DOHH2 (cell line): Measurements from ENCODE around the gene PARL.

Experiments used
- H3F3A ChIP-seq: fragments of 200-600 bp; sonication (generic), shearing (Covaris generic); 2 replicates; pipeline ENCODE4 v1.6.0; 2016; ENCODE audit warnings: antibody characterized with exemption, mild to moderate bottlenecking; ENCODE audit not compliant: control insufficient read depth, insufficient read depth
- H3K27ac ChIP-seq: fragments of 200-600 bp; sonication (generic); 2 replicates; pipeline ENCODE4 v1.5.1; 2014; ENCODE audit warnings: low read depth, mild to moderate bottlenecking, low read length, moderate library complexity
- H3K27me3 ChIP-seq: fragments of 200-600 bp; sonication (generic); 2 replicates; pipeline ENCODE4 v1.6.1; 2014; ENCODE audit warnings: mild to moderate bottlenecking, low read length, mixed read lengths; ENCODE audit not compliant: control insufficient read depth
- H3K36me3 ChIP-seq: fragments of 200-600 bp; sonication (generic); 2 replicates; pipeline ENCODE4 v1.6.1; 2014; ENCODE audit warnings: mild to moderate bottlenecking, low read length, moderate library complexity, mixed read lengths; ENCODE audit not compliant: control insufficient read depth
- H3K4me1 ChIP-seq: fragments of 200-600 bp; sonication (generic); 2 replicates; pipeline ENCODE4 v1.6.1; 2014; ENCODE audit warnings: mild to moderate bottlenecking, low read length, mixed read lengths; ENCODE audit not compliant: control insufficient read depth
- H3K4me2 ChIP-seq: fragments of 200-600 bp; sonication (generic); 2 replicates; pipeline ENCODE4 v1.6.0; 2014; ENCODE audit warnings: mild to moderate bottlenecking, low read length, moderate library complexity
- H3K4me3 ChIP-seq: fragments of 200-600 bp; sonication (generic); 2 replicates; pipeline ENCODE4 v1.5.1; 2014; ENCODE audit warnings: mild to moderate bottlenecking, low read length, mixed read lengths
- H3K79me2 ChIP-seq: fragments of 200-600 bp; sonication (generic); 2 replicates; pipeline ENCODE4 v1.6.1; 2014; ENCODE audit warnings: mild to moderate bottlenecking, low read length, mixed read lengths; ENCODE audit not compliant: control insufficient read depth
- H3K9me2 ChIP-seq: fragments of 200-600 bp; sonication (generic); replicated peaks from 2 replicates; pipeline ENCODE4 v1.6.1; 2014; ENCODE audit warnings: mild to moderate bottlenecking, low read length, mixed read lengths; ENCODE audit not compliant: control insufficient read depth
- H3K9me3 ChIP-seq: fragments of 200-600 bp; sonication (generic); 2 replicates; pipeline ENCODE4 v1.6.1; 2014; ENCODE audit warnings: antibody characterized with exemption, low read length, mixed read lengths; ENCODE audit not compliant: control insufficient read depth, insufficient read depth
- H4K20me1 ChIP-seq: fragments of 200-600 bp; sonication (generic); 2 replicates; pipeline ENCODE4 v1.6.0; 2014; ENCODE audit warnings: low read depth, mild to moderate bottlenecking, antibody characterized with exemption, low read length, moderate library complexity; ENCODE audit not compliant: control insufficient read depth, insufficient read depth
- EZH2phosphoT487 ChIP-seq: fragments of 200-600 bp; sonication (generic); IDR thresholded peaks from 2 replicates; pipeline ENCODE4 v1.6.1; 2017; ENCODE audit warnings: borderline replicate concordance, mild to moderate bottlenecking, antibody characterized with exemption, low read length, moderate library complexity, mixed read lengths
- TF ChIP-seq, protein P1 (sequence below): fragments of 200-600 bp; sonication (generic); IDR thresholded peaks from one replicate; pipeline ENCODE4 v1.5.1; 2014; ENCODE audit warnings: antibody characterized with exemption, mild to moderate bottlenecking, low read depth, low read length; ENCODE audit not compliant: poor library complexity, severe bottlenecking

PARL gene

DNA sequence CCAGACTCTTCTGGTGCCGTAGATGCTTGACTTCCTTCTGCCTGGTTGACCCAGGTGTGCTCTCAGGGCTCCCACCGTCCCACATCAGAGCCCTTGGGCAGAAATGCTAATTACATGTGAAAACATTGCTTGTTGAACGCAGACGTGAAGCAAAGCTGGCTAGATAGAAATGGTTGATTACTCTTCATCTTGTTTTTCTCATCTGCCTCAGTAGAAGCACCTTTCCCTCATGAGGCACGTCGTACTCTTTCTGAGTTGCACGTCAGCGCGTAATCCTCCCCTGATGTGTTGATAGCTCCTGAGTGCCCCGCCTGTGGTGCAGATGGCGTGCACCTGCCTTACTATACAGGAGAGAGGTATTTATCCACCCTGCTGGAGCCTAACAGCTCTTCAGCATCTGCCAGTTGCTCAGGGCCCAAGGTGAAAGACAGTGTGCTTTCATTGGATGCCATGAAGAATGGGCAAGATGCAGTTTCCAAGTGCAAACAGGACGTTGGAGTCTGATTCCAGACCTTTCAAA, 77.4 kb downstream of the PARL start:
- Histone ChIP-seq H3K4me3 (no peak overlapping the region), H3K36me3 (peaks cover 91% of the 10 kb centered on the region), H3K27me3 (no peaks in the 10 kb centered on the region), H3K4me2 (no peak overlapping the region), H3K4me1 (no peaks in the 10 kb centered on the region), H3K9me3 (no peaks in the 10 kb centered on the region), H3K9me2 (no peaks in the 10 kb centered on the region), H3K27ac (no peak overlapping the region), H3F3A (no peaks in the 10 kb centered on the region), H4K20me1 (no peaks in the 10 kb centered on the region), H3K79me2 (no peaks in the 10 kb centered on the region)
- no peak for TF ChIP-seq EZH2phosphoT487
- TF ChIP-seq, protein P1, sequence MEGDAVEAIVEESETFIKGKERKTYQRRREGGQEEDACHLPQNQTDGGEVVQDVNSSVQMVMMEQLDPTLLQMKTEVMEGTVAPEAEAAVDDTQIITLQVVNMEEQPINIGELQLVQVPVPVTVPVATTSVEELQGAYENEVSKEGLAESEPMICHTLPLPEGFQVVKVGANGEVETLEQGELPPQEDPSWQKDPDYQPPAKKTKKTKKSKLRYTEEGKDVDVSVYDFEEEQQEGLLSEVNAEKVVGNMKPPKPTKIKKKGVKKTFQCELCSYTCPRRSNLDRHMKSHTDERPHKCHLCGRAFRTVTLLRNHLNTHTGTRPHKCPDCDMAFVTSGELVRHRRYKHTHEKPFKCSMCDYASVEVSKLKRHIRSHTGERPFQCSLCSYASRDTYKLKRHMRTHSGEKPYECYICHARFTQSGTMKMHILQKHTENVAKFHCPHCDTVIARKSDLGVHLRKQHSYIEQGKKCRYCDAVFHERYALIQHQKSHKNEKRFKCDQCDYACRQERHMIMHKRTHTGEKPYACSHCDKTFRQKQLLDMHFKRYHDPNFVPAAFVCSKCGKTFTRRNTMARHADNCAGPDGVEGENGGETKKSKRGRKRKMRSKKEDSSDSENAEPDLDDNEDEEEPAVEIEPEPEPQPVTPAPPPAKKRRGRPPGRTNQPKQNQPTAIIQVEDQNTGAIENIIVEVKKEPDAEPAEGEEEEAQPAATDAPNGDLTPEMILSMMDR, result no peak

DNA sequence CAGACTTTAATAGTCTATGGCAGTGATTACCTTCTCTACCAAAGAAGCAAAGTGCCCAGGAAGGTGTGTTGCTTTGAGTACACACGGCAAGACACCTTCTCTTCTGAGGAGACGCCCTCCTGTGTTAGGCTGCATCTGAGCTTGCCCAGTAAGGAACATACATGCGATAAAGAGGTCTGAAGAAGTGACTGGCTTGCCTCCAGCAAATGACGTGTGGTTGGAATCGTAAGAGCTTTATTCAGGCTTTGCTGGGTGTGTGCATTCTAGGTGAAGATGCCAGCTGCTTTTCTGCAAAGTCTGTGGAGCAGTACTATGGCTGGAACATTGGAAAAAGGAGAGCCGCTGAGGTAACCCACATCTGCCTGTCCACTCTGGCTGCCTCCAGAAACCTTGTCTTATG, 81.7 kb downstream of the PARL start:
- Histone ChIP-seq H3K9me3 (no peaks in the 10 kb centered on the region), H3K36me3 (peaks cover 95% of the 10 kb centered on the region), H3K9me2 (no peaks in the 10 kb centered on the region), H3K4me2 (no peak overlapping the region), H3K27ac (no peak overlapping the region), H3K79me2 (no peaks in the 10 kb centered on the region), H3K27me3 (no peaks in the 10 kb centered on the region), H4K20me1 (no peaks in the 10 kb centered on the region), H3K4me1 (no peaks in the 10 kb centered on the region), H3K4me3 (no peak overlapping the region), H3F3A (no peaks in the 10 kb centered on the region)
- TF ChIP-seq, protein P1, result no peak
- no peak for TF ChIP-seq EZH2phosphoT487

DNA sequence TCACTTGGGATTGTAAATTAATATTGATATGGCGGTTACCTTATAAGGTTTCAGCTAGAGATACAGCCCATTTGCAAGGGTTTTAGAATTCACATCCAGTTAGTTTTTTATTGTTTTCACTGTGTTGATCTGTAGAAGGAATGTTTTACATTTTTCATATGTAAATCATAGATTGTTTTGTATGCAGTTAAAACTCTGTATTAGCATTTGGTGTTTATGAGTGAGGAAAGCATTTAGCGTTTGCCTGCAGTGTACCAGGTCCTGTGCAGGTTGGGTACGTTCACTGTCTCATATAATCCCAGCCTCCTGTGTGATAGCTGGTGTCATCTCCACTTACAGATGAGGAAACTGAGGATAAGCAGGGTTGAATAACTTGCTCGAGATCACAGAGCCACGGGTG, 83.1 kb downstream of the PARL start:
- H3K4me2 ChIP-seq, result no peak overlapping the region
- H3K9me2 ChIP-seq, result no peaks in the 10 kb centered on the region
- H3K4me1 ChIP-seq, result no peaks in the 10 kb centered on the region
- no peaks in the 10 kb centered on the region for H3K79me2 ChIP-seq
- no peak overlapping the region for H3K27ac ChIP-seq
- no peaks in the 10 kb centered on the region for H3K27me3 ChIP-seq
- H4K20me1 ChIP-seq, result no peaks in the 10 kb centered on the region
- TF ChIP-seq EZH2phosphoT487, result no peak
- TF ChIP-seq, protein P1, result no peak
- no peak overlapping the region for H3K4me3 ChIP-seq
- peaks cover 93% of the 10 kb centered on the region for H3K36me3 ChIP-seq
- H3F3A ChIP-seq, result peaks cover under 1% of the 10 kb centered on the region; the same call in 1 of the 2 replicates
- H3K9me3 ChIP-seq, result no peaks in the 10 kb centered on the region
